ENCODE results near the gene SPATA45. TPM values are rescaled to one million over a fixed set of nuclear protein-coding genes. Genes with fewer than 3 reads are reported as not detected.

SPATA45 gene
- total and polyA plus RNA-seq, 2 of the 13 experiments (the other 11 are each of a cell fraction or from before 2014, with no cell fraction given): 0.17 to 0.64 TPM

GRCh38 chr1:212827831-212828278 is 19.6 kb downstream of the SPATA45 start (continued):
- TF ChIP-seq FUBP1 (CRISPR knock-in tag; IDR thresholded peaks at IDR 0.05; ENCODE audit: borderline replicate concordance): no peak
- TF ChIP-seq PCBP2 (optimal IDR thresholded peaks at IDR 0.05; ENCODE audit: low read depth, low read length, poor library complexity, severe bottlenecking): no peak
- TF ChIP-seq ZNF205 (CRISPR knock-in tag; IDR thresholded peaks at IDR 0.05): peak; percentile 42; the same call in 1 of the 2 replicates
- TF ChIP-seq IRF9 (CRISPR knock-in tag; IDR thresholded peaks at IDR 0.05; ENCODE audit: borderline replicate concordance): 0 out of 2 replicates have a peak, but pooled peaks have one; percentile 31
- no peak for TF ChIP-seq GMEB1 (CRISPR knock-in tag; IDR thresholded peaks at IDR 0.05; ENCODE audit: borderline replicate concordance)
- TF ChIP-seq EP300 (IDR thresholded peaks at IDR 0.05; ENCODE audit: low read depth in 2 of 2, low read length in 2 of 2): peak in 1 of 2 experiments; percentile 86; a peak in 2 of 4 replicates
- peak; percentile 71 for TF ChIP-seq EP300 (CRISPR knock-in tag; IDR thresholded peaks at IDR 0.05; ENCODE audit: borderline replicate concordance)
- peak; percentile 81 for TF ChIP-seq FOXA3 (CRISPR knock-in tag; IDR thresholded peaks at IDR 0.05)
- no peak for TF ChIP-seq BHLHE40 (IDR thresholded peaks at IDR 0.05; ENCODE audit: low read length)
- no peak for TF ChIP-seq MED13 (CRISPR knock-in tag; IDR thresholded peaks at IDR 0.05)
- TF ChIP-seq ZNF607 (CRISPR knock-in tag; IDR thresholded peaks at IDR 0.05; ENCODE audit: borderline replicate concordance): no peak
- no peak for TF ChIP-seq HNRNPUL1 (IDR thresholded peaks at IDR 0.05; ENCODE audit: low read depth, low read length)
- TF ChIP-seq SP4 (CRISPR knock-in tag; IDR thresholded peaks at IDR 0.05): 0 out of 2 replicates have a peak, but pooled peaks have one; percentile 27
- no peak for TF ChIP-seq ZNF841 (CRISPR knock-in tag; IDR thresholded peaks at IDR 0.05; ENCODE audit: borderline replicate concordance)
- peak; percentile 51; the same call in 1 of the 2 replicates for TF ChIP-seq TBX2 (CRISPR knock-in tag; IDR thresholded peaks at IDR 0.05; ENCODE audit: borderline replicate concordance)
- TF ChIP-seq ZBTB14 (CRISPR knock-in tag; IDR thresholded peaks at IDR 0.05): no peak
- TF ChIP-seq RARG (CRISPR knock-in tag; IDR thresholded peaks at IDR 0.05; ENCODE audit: low read depth): no peak
- no peak for TF ChIP-seq CEBPB (IDR thresholded peaks at IDR 0.05; ENCODE audit: borderline replicate concordance, low read depth, low read length)
- TF ChIP-seq ZNF281 (CRISPR knock-in tag; IDR thresholded peaks at IDR 0.05; ENCODE audit: borderline replicate concordance): peak; percentile 78; the same call in 1 of the 2 replicates
- TF ChIP-seq KLF11 (CRISPR knock-in tag; IDR thresholded peaks at IDR 0.05): no peak
- peak; percentile 38; the same call in 1 of the 2 replicates for TF ChIP-seq RCOR2 (CRISPR knock-in tag; IDR thresholded peaks at IDR 0.05)

Data from HepG2 (cell line).